AG04449 (cell line): Measurements from ENCODE around the gene DCHS1.

Source experiments
- CTCF ChIA-PET: fragments of 350-600 bp; formaldehyde crosslinking; extraction: SDS; loops from one replicate; lab custom pipeline; 2021; ENCODE audit warnings: antibody characterized with exemption; lab: Yijun Ruan, JAX
- POLR2A ChIA-PET: fragments of 400-600, 350-600 bp; formaldehyde crosslinking; extraction: SDS; loops from one replicate; lab custom pipeline; 2020; ENCODE audit warnings: antibody characterized with exemption, inconsistent platforms; lab: Yijun Ruan, JAX
- DNase-seq: peaks from one replicate; pipeline ENCODE4 v3.0.0-alpha.2; 2010; ENCODE audit warnings: low read depth, low spot score
- H3K4me3 ChIP-seq: 2 replicates; pipeline ENCODE4 v1.5.1; 2011; ENCODE audit warnings: low read depth, mild to moderate bottlenecking, control low read depth, low read length
- CTCF ChIP-seq: IDR thresholded peaks from one replicate; pipeline ENCODE4 v1.5.1; 2011; ENCODE audit warnings: mild to moderate bottlenecking, moderate library complexity, low read length, control low read depth, inconsistent platforms; ENCODE audit not compliant: insufficient read depth; ENCODE audit errors: missing control alignments

Gene DCHS1

DNA sequence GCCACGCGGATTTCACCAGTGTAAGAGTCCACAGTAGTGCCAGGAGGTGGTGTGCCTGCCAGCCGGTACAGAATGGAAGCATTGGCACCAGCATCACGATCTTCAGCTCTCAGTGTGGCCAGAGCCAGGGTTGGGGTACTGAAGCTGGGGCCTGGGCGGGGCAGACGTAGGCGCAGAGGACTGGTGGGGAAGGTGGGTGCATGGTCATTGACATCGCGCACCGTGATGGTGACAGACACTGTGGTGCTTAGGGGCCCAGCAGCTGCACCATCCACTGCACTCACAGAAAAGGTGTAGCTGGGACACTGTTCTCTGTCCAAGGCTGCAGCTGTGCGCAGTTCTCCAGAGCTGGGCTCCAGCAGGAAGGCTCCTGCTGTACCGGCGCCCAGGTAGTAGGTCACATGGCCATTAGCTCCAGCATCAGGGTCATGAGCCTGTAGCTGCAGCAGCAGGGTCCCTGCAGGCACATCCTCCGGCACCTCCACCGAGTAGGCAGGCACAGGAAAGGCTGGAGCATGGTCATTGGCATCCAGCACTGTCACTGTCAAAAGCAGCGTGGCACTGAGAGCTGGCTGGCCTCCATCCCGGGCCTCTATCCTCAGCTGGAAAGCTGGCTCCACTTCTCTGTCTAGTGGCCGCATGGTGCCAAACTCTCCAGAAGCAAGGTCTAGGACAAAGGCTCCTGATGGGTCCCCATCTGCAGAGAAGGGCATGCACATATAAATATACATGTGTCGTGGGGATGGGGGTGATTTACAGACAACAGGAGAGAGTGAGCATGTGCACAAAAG, 28.4 kb downstream of the DCHS1 start:
- DNase-seq = no peak
- ChIA-PET CTCF (interaction anchor here (1.2 kb wide), 1 partner anchor 8 kb away, joined by 3 read pairs; the partner anchor contains the start of gene TPP1), POLR2A (interaction anchor here (0.8 kb wide), 1 partner anchor 9 kb away, joined by 3 read pairs; no protein-coding TSS in a partner anchor)
- no peak overlapping the region for H3K4me3 ChIP-seq
- TF ChIP-seq CTCF = no peak

DNA sequence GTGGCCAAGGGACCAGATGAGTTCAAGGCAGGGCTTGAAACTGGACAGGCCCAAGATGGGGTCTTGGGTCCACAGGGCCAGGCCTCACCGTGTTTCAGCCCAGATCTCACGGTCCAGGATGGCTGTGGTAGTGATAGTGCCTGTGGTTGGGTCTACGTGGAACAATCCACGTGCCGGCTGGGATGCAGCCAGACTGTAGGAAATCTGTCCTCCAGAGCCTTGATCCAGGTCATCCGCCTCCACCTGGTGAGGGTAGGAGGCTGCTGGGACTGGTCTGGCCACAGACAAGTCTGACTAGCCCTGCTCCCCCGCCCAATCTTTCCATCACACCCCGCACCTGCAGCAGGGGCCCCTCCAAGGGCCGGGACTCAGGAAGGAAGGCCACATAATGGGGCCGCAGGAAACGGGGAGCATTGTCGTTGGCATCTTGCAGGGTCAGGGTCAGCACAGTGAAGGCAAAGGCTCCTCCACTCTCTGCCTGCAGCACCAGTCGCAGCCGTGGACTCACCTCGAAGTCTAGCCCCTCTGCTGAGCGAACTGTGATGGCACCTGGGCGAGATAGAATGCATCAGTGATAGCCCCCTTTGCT, 29.7 kb downstream of the DCHS1 start:
- ChIA-PET POLR2A (no interaction called here), CTCF (no interaction called here)
- TF ChIP-seq CTCF = no peak
- no peak overlapping the region for H3K4me3 ChIP-seq
- DNase-seq = no peak

DNA sequence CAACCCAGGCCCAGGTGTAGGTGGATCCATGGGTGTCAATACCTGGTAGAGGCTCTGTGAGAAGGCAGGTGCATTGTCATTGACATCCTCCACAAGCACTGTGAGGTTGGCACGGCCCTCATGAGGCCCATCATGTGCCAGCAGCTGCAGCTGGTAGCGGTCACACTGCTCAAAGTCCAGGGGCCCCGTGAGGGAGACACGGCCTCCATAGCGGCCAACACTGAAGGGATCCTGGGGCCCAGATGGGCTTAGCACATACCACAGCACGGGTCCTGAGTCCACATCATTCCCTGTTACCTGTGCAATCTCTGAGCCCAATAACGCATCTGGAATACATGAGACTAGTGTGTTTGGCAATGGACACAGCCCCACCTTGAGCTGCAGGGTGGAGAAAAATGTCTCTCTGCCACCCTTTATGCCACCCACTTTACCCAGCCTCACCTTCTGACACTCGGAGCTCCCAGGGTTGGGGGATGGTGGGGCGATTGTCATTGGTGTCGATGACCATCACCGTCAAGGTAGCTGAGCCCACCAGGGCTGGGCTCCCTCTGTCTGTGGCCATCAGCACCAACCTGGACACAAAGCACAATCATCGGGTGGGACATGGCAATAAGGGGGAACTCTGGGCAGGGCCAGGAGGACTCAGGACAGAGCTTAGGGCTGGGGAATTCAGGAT, 30.3 kb downstream of the DCHS1 start:
- ChIA-PET POLR2A (no interaction called here), CTCF (no interaction called here)
- no peak for TF ChIP-seq CTCF
- H3K4me3 ChIP-seq = no peak overlapping the region
- no peak for DNase-seq

DNA sequence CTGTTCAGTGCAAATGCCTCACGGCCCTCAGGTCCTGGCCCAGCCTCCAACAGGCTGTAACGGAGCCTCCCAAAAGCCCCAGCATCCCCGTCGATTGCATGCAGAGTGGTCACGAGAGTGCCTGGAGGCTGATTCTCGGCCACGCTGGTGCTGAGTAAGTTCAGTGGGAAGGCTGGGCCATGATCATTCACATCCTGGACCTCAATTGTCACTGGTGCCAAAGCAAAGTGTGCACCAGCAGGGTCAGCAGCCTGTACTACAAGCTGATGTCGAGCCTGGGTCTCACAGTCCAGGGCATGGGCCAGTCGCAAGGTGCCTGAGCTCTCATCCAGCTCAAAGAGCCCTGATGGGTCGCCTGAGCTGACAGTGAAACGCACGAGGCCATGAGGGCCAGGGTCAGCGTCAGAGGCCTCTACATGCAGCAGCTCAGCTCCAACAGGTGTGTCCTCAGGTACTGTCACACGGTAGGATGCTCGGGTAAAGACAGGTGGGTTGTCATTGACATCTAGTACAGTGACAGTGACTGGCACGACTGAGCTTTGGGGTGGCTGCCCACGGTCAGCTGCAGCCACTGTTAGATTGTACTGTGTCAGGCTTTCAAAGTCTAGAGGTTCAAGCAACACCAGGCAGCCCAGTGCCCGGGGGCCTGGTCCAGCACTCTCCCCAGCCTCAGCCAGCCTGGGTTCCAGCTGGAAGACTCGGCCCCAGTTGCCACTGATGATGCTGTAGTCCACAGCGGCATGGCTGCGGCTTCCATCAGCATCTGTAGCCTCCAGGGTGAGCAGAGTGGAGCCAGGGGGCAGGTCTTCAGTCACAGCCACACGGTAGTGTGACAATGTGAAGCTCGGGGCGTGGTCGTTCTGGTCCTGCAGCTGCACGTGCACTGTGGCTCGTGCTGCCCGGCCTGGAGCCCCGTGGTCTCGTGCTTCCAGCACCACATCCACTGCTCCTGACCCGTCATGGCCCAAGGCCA, 31.9 kb downstream of the DCHS1 start:
- TF ChIP-seq CTCF = no peak
- ChIA-PET CTCF (interaction anchor here (1.0 kb wide), 1 partner anchor 60 kb away, joined by 3 read pairs; the partner anchor contains the start of gene MRPL17), POLR2A (interaction anchor here (0.7 to 1.0 kb wide), 2 partner anchors 12 to 16 kb away, joined by 3 read pairs; partner anchors contain the start of gene TAF10)
- no peak for DNase-seq
- H3K4me3 ChIP-seq = no peak overlapping the region

DNA sequence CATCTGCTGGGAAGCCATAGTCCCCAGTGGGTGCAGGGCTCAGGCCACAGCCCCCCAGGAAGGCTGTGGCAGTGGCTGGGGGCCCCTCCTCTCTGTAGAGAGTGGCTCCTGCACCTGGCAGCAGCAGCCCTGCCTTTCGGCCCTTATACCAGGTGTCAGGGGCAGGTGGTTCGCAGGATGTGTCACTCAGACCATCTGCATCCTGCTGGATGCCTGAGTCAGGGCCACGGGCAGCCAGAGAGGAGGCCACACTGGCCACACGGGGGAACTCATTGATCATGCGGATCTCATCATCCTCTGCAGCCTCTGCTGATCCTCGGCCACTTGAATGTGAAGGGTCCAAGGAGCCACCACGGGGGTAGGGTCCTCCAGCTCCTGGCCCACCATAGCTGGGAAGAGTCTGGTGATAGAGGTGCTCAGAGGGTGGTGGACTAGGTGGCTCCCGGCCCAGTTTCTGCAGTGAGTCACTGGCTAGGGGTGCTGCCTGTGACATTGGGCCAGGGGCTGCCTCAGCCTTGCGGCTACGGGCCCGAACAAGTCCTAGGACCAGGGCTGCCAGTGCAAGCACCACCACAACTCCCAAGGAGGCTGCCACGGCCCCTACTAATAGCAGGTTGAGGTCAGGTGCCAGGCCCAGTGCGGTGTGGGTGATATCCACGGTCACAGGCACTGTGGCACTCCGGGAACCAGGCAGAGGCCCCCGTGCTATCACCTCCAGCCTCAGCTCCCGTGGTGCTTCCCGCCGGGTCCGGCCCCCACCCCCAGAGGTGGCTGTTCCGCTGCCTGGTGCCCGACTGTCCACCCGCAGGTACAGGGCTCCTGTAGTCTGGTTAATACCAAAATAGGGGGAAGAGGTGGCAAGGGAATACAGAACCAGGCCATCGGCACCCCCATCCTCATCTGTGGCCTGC, 33.1 kb downstream of the DCHS1 start:
- CTCF ChIA-PET = interaction anchor here (1.9 kb wide), 2 partner anchors 61 to 91 kb away, joined by 5 to 8 read pairs; partner anchors contain the start of gene MRPL17
- POLR2A ChIA-PET = no interaction called here
- no peak for DNase-seq
- no peak overlapping the region for H3K4me3 ChIP-seq
- no peak for TF ChIP-seq CTCF
